ENCODE results near the gene NHERF1. TPM values are rescaled to one million over a fixed set of nuclear protein-coding genes. Genes with fewer than 3 reads are reported as not detected.

NHERF1 gene
- polyA plus RNA-seq, 1 of the 3 experiments (the other 2 are of a cell fraction): 40.1 TPM

- H3K9me3 ChIP-seq: no peaks in the 10 kb centered on the region
- no peak overlapping the region for H3K4me3 ChIP-seq (ENCODE audit: low read depth in 2 of 2, low read length in 1 of 2)
- 26% methylated on average over 9 of the region's 9 CpGs for WGBS (ENCODE audit: low lambda C conversion rate)
- no peaks in the 10 kb centered on the region for H3K36me3 ChIP-seq (replicated peaks in 1 of 2; ENCODE audit: control insufficient read depth in 1 of 2, insufficient read depth in 2 of 2, low read length in 1 of 2)
- H3K27me3 ChIP-seq (ENCODE audit: insufficient read depth): no peaks in the 10 kb centered on the region
- no peaks in the 10 kb centered on the region for H3K79me2 ChIP-seq (ENCODE audit: insufficient read depth)
- no peaks in the 10 kb centered on the region for H3K4me1 ChIP-seq (ENCODE audit: control insufficient read depth in 1 of 2, insufficient read depth in 2 of 2, low read depth in 1 of 2, low read length in 1 of 2)
- H3F3A ChIP-seq (replicated peaks; ENCODE audit: insufficient read depth): no peaks in the 10 kb centered on the region
- CTCF ChIA-PET: interaction anchor here (0.8 to 3.3 kb wide), 8 partner anchors 9 to 137 kb away, joined by 3 to 24 read pairs (median 3); partner anchors contain the start of gene RAB37
- no peak overlapping the region for H3K4me2 ChIP-seq
- TF ChIP-seq CTCF (IDR thresholded peaks at IDR 0.05): no peak
- no peak for TF ChIP-seq FOXM1 (IDR thresholded peaks at IDR 0.05; ENCODE audit: low read depth)
- POLR2A ChIA-PET: no interaction called here
- no peak overlapping the region for H3K27ac ChIP-seq (ENCODE audit: low read depth in 2 of 2, low read length in 1 of 2)
- H4K20me1 ChIP-seq (ENCODE audit: insufficient read depth): no peaks in the 10 kb centered on the region
- no peak for DNase-seq
- no peaks in the 10 kb centered on the region for H3K9me2 ChIP-seq
- no peak overlapping the region for H2AFZ ChIP-seq (ENCODE audit: low read depth)
- no peak overlapping the region for H3K9ac ChIP-seq
Observed at GRCh38 chr17:74702116-74702871, 46.1 kb upstream of the NHERF1 start.

GRCh38 chr17:74703311-74703710 is 45.1 kb upstream of the NHERF1 start:
- Histone ChIP-seq H3F3A (replicated peaks; ENCODE audit: insufficient read depth) (no peaks in the 10 kb centered on the region), H3K36me3 (replicated peaks in 1 of 2; ENCODE audit: control insufficient read depth in 1 of 2, insufficient read depth in 2 of 2, low read length in 1 of 2) (no peaks in the 10 kb centered on the region), H3K79me2 (ENCODE audit: insufficient read depth) (no peaks in the 10 kb centered on the region), H3K27ac (ENCODE audit: low read depth in 2 of 2, low read length in 1 of 2) (no peak overlapping the region), H3K4me1 (ENCODE audit: control insufficient read depth in 1 of 2, insufficient read depth in 2 of 2, low read depth in 1 of 2, low read length in 1 of 2) (no peaks in the 10 kb centered on the region), H3K9me3 (no peaks in the 10 kb centered on the region), H3K4me2 (no peak overlapping the region), H3K9ac (no peak overlapping the region), H3K9me2 (no peaks in the 10 kb centered on the region), H3K4me3 (ENCODE audit: low read depth in 2 of 2, low read length in 1 of 2) (no peak overlapping the region), H2AFZ (ENCODE audit: low read depth) (no peak overlapping the region), H4K20me1 (ENCODE audit: insufficient read depth) (no peaks in the 10 kb centered on the region), H3K27me3 (ENCODE audit: insufficient read depth) (no peaks in the 10 kb centered on the region)
- POLR2A ChIA-PET: no interaction called here
- CTCF ChIA-PET: interaction anchor here (1.2 to 3.3 kb wide), 5 partner anchors 34 to 138 kb away, joined by 3 to 24 read pairs (median 10); partner anchors contain the start of gene RAB37
- no peak for DNase-seq
- 0% methylated on average over 2 of the region's 2 CpGs for WGBS (ENCODE audit: low lambda C conversion rate)
- no peak for TF ChIP-seq IRF3 (IDR thresholded peaks at IDR 0.05; ENCODE audit: low read depth, low read length)

GRCh38 chr17:74704544-74704943 is 43.9 kb upstream of the NHERF1 start:
- H4K20me1 ChIP-seq (ENCODE audit: insufficient read depth): no peaks in the 10 kb centered on the region
- no peak overlapping the region for H3K27ac ChIP-seq (ENCODE audit: low read depth in 2 of 2, low read length in 1 of 2)
- ChIA-PET CTCF (interaction anchor here (1.4 to 2.3 kb wide), 2 partner anchors 47 to 139 kb away, joined by 4 to 10 read pairs; no protein-coding TSS in a partner anchor), POLR2A (no interaction called here)
- no peaks in the 10 kb centered on the region for H3K36me3 ChIP-seq (replicated peaks in 1 of 2; ENCODE audit: control insufficient read depth in 1 of 2, insufficient read depth in 2 of 2, low read length in 1 of 2)
- TF ChIP-seq RAD21 (IDR thresholded peaks at IDR 0.05; ENCODE audit: low read length): no peak
- TF ChIP-seq EP300 (IDR thresholded peaks at IDR 0.05; ENCODE audit: borderline replicate concordance in 1 of 2, low read depth in 1 of 2, low read length in 1 of 2): no peak
- DNase-seq: no peak
- H2AFZ ChIP-seq (ENCODE audit: low read depth): no peak overlapping the region
- no peaks in the 10 kb centered on the region for H3K4me1 ChIP-seq (ENCODE audit: control insufficient read depth in 1 of 2, insufficient read depth in 2 of 2, low read depth in 1 of 2, low read length in 1 of 2)
- H3F3A ChIP-seq (replicated peaks; ENCODE audit: insufficient read depth): no peaks in the 10 kb centered on the region
- H3K27me3 ChIP-seq (ENCODE audit: insufficient read depth): no peaks in the 10 kb centered on the region
- H3K9me3 ChIP-seq: no peaks in the 10 kb centered on the region
- no peaks in the 10 kb centered on the region for H3K9me2 ChIP-seq
- 55% methylated on average over 8 of the region's 8 CpGs for WGBS (ENCODE audit: low lambda C conversion rate)
- H3K79me2 ChIP-seq (ENCODE audit: insufficient read depth): no peaks in the 10 kb centered on the region
- no peak overlapping the region for H3K4me3 ChIP-seq (ENCODE audit: low read depth in 2 of 2, low read length in 1 of 2)
- H3K4me2 ChIP-seq: no peak overlapping the region
- no peak overlapping the region for H3K9ac ChIP-seq

Measured in SK-N-SH (cell line).